ENCODE data around the gene PCDHGA8.
"Not testable (repeated sequence)": the region's sequence is repeated elsewhere in the genome, so short reads cannot be mapped to it uniquely, and the experiment has no call there.

The PCDHGA8 gene

GRCh38 chr5:141371572-141372475 lies 20.6 kb upstream of the PCDHGA8 start:
- DNase-seq (ENCODE audit: low read depth) = no peak

- no peak for DNase-seq (ENCODE audit: low read depth)
These were observed 18.6 kb upstream of the PCDHGA8 start, which contains the start of gene PCDHGA6 for GRCh38 chr5:141373673-141374317. Gene PCDHGA6 (plus strand): TSS chr5:141373891. CDS start chr5:141374084, 193 bp downstream.

GRCh38 chr5:141374627-141375026 lies 17.8 kb upstream of the PCDHGA8 start:
- DNase-seq (ENCODE audit: low read depth) = no peak

- not testable (repeated sequence) for DNase-seq (ENCODE audit: low read depth)
These were observed 16.8 kb upstream of the PCDHGA8 start for GRCh38 chr5:141375444-141376155.

GRCh38 chr5:141382469-141383294 lies 9.8 kb upstream of the PCDHGA8 start, which contains the start of gene PCDHGA7:
Gene PCDHGA7 (plus strand): TSS chr5:141382742. CDS start chr5:141382900, 158 bp downstream.
- DNase-seq (ENCODE audit: low read depth) = no peak

GRCh38 chr5:141383345-141383744 lies 9.1 kb upstream of the PCDHGA8 start:
- DNase-seq (ENCODE audit: low read depth) = no peak

- no peak for DNase-seq (ENCODE audit: low read depth)
These were observed 7.8 kb upstream of the PCDHGA8 start for GRCh38 chr5:141384471-141385267.

- DNase-seq (ENCODE audit: low read depth) = not testable (repeated sequence)
These were observed 4.7 kb upstream of the PCDHGA8 start, which contains the start of gene PCDHGB4 for GRCh38 chr5:141387557-141388311. Gene PCDHGB4 (plus strand): TSS chr5:141387698. CDS start chr5:141387885, 187 bp downstream.

GRCh38 chr5:141388661-141389060 lies 3.8 kb upstream of the PCDHGA8 start:
- DNase-seq (ENCODE audit: low read depth) = no peak

GRCh38 chr5:141389153-141390042 lies 3.0 kb upstream of the PCDHGA8 start:
- no peak for DNase-seq (ENCODE audit: low read depth)

- no peak for DNase-seq (ENCODE audit: low read depth)
These were observed 834 bp downstream of the PCDHGA8 start for GRCh38 chr5:141393267-141393666.

GRCh38 chr5:141394401-141395187 lies 2.2 kb downstream of the PCDHGA8 start:
- DNase-seq (ENCODE audit: low read depth) = not testable (repeated sequence)

- not testable (repeated sequence) for DNase-seq (ENCODE audit: low read depth)
These were observed 5.5 kb downstream of the PCDHGA8 start, which contains the start of gene PCDHGB5 for GRCh38 chr5:141397756-141398551. Gene PCDHGB5 (plus strand): TSS chr5:141397947. CDS start chr5:141398128, 181 bp downstream.

GRCh38 chr5:141398608-141399007 lies 6.2 kb downstream of the PCDHGA8 start:
- no peak for DNase-seq (ENCODE audit: low read depth)

- DNase-seq (ENCODE audit: low read depth) = no peak
These were observed 7.3 kb downstream of the PCDHGA8 start for GRCh38 chr5:141399555-141400258.

- no peak for DNase-seq (ENCODE audit: low read depth)
These were observed 10.3 kb downstream of the PCDHGA8 start, which contains the start of gene PCDHGA9 for GRCh38 chr5:141402553-141403243. Gene PCDHGA9 (plus strand): TSS chr5:141402778. CDS start chr5:141402953, 175 bp downstream.

Measured in activated gamma-delta T cell treated with anti-CD3 and anti-CD28 coated beads, Interleukin-2, amount 50 U/mL, for 16 hours (primary cell).